HFFc6 (cell line): Measurements from ENCODE around the gene CDRT4. TPM values are rescaled to one million over a fixed set of nuclear protein-coding genes. Genes with fewer than 3 reads are reported as not detected.

ENCODE experiments used
- DNase-seq: peaks from one replicate; pipeline ENCODE4 v3.0.0-alpha.2; 2018
- H3K27ac Mint-ChIP-seq: 2 replicates; pipeline ENCODE4 v1.8.0; 2020; ENCODE audit warnings: mild to moderate bottlenecking, mixed read lengths
- H3K27me3 Mint-ChIP-seq: 2 replicates; pipeline ENCODE4 v1.8.0; 2021; ENCODE audit warnings: mild to moderate bottlenecking, moderate library complexity, mixed read lengths; ENCODE audit not compliant: insufficient read depth
- H3K36me3 Mint-ChIP-seq: 2 replicates; pipeline ENCODE4 v1.8.0; 2021; ENCODE audit warnings: low read depth, mixed read lengths
- H3K4me1 Mint-ChIP-seq: 2 replicates; pipeline ENCODE4 v1.8.0; 2020; ENCODE audit warnings: low read depth, mixed read lengths
- H3K4me3 Mint-ChIP-seq: 2 replicates; pipeline ENCODE4 v1.8.0; 2020; ENCODE audit warnings: mild to moderate bottlenecking, moderate library complexity, mixed read lengths
- H3K9me3 Mint-ChIP-seq: 2 replicates; pipeline ENCODE4 v1.8.0; 2020; ENCODE audit warnings: mild to moderate bottlenecking, mixed read lengths
- total RNA-seq, 6 experiments: library from RNA; stranded (reverse); fragmentation: NEBNext Ultra II Directional; extraction: Animal tissue kit (Norgen Biotek cat#: 25700); gene quantifications; 2 replicates in 1 of 6; 3 replicates in 5 of 6; pipeline ENCODE4 v1.2.3, GENCODE V29; 2021
- TF ChIP-seq, protein P1 (sequence below): fragments of 200-600 bp; sonication (generic); IDR thresholded peaks from 2 replicates; pipeline ENCODE4 v1.5.0; 2021; ENCODE audit warnings: antibody characterized with exemption, mild to moderate bottlenecking

Gene CDRT4
- total RNA-seq, 6 experiments from 2014 or later = 0.60 to 2.5 (median 1.3) TPM

DNA sequence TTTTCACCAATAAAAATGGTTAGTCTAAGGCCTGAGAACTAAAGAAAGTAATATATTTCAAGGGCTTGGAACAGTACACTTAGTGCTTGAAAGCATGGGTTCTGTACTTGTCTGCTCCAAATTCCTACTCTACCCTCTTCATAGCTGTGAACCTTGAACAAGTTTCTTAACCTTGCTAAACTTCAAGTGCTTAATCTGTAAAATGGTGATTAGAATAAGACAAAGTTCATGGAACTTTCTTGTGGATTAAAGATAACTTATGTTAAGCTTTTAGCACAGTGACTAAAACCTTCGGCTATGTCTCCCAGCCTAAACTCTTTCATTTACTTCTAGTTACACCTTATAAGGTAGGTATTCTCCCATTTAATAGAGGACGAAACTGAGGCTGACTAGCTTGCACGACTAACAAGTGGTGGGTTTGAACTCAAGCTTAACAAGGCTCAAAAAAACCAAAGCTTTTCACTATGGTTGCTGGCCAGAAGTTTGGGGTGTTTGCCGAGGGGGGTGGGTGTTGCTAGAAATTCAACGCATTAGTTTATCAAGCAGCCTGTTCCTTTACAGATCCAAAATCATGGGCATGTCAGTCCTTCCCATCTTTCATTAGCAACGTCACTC is 28.8 kb downstream of the CDRT4 start:
- no peak overlapping the region for H3K27ac Mint-ChIP-seq

DNA sequence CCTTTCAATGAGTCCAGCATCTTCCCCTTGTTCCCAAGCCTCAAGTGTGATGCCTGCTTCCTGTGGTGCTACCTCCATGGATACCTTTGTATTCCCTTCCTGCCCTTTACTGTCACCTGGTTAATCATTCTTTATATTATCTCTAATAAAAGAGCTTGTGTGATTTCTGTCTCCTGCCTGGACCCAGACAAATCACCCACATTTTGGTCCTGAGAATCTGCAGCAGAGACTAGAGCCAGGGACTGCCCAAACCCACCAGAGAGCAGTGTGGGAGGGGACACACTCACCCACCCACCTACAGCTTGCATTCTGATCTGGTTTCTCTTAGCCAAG is 30.2 kb downstream of the CDRT4 start:
- Mint-ChIP-seq H3K4me3 (no peak overlapping the region), H3K27me3 (no peaks in the 10 kb centered on the region; the same call in 1 of the 2 replicates), H3K9me3 (no peaks in the 10 kb centered on the region), H3K36me3 (peaks cover 20% of the 10 kb centered on the region), H3K27ac (peak overlapping the region; percentile 22; the same call in 1 of the 2 replicates), H3K4me1 (peaks cover 22% of the 10 kb centered on the region; the same call in 1 of the 2 replicates)
- TF ChIP-seq, protein P1, sequence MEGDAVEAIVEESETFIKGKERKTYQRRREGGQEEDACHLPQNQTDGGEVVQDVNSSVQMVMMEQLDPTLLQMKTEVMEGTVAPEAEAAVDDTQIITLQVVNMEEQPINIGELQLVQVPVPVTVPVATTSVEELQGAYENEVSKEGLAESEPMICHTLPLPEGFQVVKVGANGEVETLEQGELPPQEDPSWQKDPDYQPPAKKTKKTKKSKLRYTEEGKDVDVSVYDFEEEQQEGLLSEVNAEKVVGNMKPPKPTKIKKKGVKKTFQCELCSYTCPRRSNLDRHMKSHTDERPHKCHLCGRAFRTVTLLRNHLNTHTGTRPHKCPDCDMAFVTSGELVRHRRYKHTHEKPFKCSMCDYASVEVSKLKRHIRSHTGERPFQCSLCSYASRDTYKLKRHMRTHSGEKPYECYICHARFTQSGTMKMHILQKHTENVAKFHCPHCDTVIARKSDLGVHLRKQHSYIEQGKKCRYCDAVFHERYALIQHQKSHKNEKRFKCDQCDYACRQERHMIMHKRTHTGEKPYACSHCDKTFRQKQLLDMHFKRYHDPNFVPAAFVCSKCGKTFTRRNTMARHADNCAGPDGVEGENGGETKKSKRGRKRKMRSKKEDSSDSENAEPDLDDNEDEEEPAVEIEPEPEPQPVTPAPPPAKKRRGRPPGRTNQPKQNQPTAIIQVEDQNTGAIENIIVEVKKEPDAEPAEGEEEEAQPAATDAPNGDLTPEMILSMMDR = no peak
- no peak for DNase-seq

More for the DNA sequence above, 28.8 kb downstream of the CDRT4 start:
- H3K27me3 Mint-ChIP-seq = no peaks in the 10 kb centered on the region; the same call in 1 of the 2 replicates
- H3K36me3 Mint-ChIP-seq = peaks cover 20% of the 10 kb centered on the region
- TF ChIP-seq, protein P1 = no peak
- DNase-seq = no peak
- H3K4me3 Mint-ChIP-seq = no peak overlapping the region
- no peaks in the 10 kb centered on the region for H3K9me3 Mint-ChIP-seq
- peaks cover 14% of the 10 kb centered on the region; the same call in 1 of the 2 replicates for H3K4me1 Mint-ChIP-seq

DNA sequence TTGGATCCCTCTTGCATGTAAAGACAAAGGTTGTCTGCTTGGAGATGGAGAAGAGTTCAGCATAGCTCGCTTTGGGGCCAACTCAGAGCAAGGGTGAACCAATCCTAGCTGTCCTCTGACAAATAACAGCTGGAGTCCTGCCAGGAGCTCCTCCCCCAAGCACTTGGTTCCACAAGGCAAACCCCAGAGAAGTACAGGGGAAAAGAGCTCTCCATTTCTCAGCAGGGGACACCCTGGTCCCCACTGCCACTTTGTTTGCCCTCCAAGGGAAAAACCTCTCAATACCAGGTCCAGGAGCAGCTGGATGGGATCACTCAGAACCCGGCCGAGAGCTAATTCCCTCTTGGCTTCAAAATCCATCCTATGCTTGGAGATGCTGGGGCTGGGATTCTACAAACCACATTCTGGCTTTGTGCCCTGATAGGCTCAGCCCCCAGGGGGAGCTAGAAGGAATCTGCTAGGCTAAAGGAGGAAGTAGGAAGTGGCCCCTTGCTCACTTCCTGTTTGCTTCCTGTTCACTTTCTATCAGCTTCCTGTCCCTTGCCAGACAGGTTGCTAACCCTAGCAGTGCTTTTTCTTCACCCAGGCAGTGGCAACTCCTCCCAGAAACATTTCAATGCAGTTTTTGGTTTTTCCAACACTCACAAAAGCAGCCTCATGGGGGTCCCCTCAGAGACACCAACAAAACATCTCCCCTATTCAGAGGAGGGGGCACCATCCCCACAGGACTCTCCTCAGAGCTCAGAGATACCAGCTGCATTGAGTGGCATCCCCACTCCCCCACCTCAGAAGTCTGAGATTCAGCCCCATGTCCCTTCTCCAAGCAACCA is 30.7 kb downstream of the CDRT4 start:
- peaks cover 22% of the 10 kb centered on the region; the same call in 1 of the 2 replicates for H3K4me1 Mint-ChIP-seq
- no peaks in the 10 kb centered on the region for H3K9me3 Mint-ChIP-seq
- H3K36me3 Mint-ChIP-seq = peaks cover 20% of the 10 kb centered on the region
- H3K27ac Mint-ChIP-seq = peak overlapping the region; percentile 22; the same call in 1 of the 2 replicates
- TF ChIP-seq, protein P1 = peak; percentile 50; the same call in 1 of the 2 replicates
- DNase-seq = no peak
- no peak overlapping the region for H3K4me3 Mint-ChIP-seq
- H3K27me3 Mint-ChIP-seq = no peaks in the 10 kb centered on the region; the same call in 1 of the 2 replicates

DNA sequence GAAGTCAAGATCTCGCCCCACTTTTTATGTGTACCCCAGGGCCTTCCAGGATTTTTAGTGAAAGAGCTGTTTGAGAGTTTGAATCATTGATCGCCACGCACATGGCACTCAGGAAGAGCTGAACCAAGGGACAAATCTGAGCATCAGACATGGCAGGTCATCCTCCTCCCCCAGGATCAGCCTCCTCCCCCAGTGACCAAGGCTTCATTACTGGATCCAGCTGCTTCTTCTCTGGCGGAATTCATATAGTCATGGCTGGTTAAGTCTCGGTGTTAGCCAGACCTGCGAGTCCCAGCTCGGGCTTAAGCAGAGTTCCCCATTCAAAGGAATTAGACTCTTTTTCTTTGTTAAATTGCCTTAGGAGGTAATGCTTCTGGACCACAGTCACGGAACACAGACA is 32.5 kb downstream of the CDRT4 start:
- TF ChIP-seq, protein P1 = no peak
- H3K27me3 Mint-ChIP-seq = no peaks in the 10 kb centered on the region; the same call in 1 of the 2 replicates
- H3K27ac Mint-ChIP-seq = no peak overlapping the region
- no peak for DNase-seq
- peaks cover 27% of the 10 kb centered on the region; the same call in 1 of the 2 replicates for H3K4me1 Mint-ChIP-seq
- peaks cover 19% of the 10 kb centered on the region for H3K36me3 Mint-ChIP-seq
- no peaks in the 10 kb centered on the region for H3K9me3 Mint-ChIP-seq
- no peak overlapping the region for H3K4me3 Mint-ChIP-seq

DNA sequence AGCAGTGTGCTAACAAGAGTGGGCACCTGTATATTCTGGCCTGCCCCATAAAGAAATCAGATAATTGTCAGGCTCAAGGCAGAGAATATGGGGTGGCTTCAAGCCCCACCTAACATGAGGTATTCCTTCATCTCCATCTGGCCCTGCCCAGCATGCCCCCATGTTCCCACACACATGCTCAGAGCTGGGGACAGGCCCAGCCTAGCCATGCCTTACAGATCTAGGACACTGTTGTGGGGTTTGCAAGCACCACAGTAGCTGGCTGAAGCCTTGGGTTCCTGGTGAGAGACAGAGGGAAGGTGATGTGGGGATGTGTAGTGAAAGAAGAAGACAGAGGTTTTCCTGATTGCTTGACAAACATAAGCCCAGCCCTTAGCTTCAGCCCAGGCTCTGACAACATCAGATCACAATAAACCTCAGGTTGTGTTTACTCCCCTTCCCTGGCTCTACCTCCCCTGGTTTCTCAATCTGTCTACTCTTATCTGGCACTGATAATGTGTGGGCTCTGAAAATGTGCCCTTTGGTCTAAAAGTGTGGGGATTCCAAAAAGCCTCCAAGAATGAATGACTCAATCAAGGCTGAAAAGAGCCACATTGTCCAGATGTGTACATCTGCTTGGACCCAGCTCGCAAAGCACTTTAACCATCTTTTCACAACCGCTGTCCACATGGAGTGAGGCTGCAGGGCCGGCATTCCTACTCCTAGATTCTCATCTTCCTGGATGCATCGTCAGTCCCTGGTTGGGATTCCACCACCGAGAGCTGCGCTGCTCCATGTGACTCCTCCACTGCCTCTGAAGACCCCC is 34.4 kb downstream of the CDRT4 start:
- Mint-ChIP-seq H3K9me3 (no peaks in the 10 kb centered on the region), H3K4me1 (peaks cover 27% of the 10 kb centered on the region; the same call in 1 of the 2 replicates)

More for the DNA sequence above, 34.4 kb downstream of the CDRT4 start:
- no peak for DNase-seq
- H3K4me3 Mint-ChIP-seq = no peak overlapping the region
- H3K36me3 Mint-ChIP-seq = peaks cover 10% of the 10 kb centered on the region
- no peak overlapping the region for H3K27ac Mint-ChIP-seq
- H3K27me3 Mint-ChIP-seq = no peaks in the 10 kb centered on the region; the same call in 1 of the 2 replicates
- TF ChIP-seq, protein P1 = no peak
